SK-N-SH (cell line): ENCODE results near the gene FOCAD. TPM values are rescaled to one million over a fixed set of nuclear protein-coding genes. Genes with fewer than 3 reads are reported as not detected.

Experiments
- CTCF ChIA-PET: fragments of 300-600, 350-600 bp; formaldehyde crosslinking; extraction: SDS; loops from one replicate; lab custom pipeline; 2021; lab: Yijun Ruan, JAX
- POLR2A ChIA-PET: fragments of 350-600 bp; sonication (Branson Sonifier 250); formaldehyde crosslinking; extraction: SDS; loops from one replicate; lab custom pipeline; 2020; ENCODE audit warnings: antibody characterized with exemption, inconsistent platforms; lab: Yijun Ruan, JAX
- DNase-seq: peaks from one replicate; pipeline ENCODE4 v3.0.0; 2012
- H2AFZ ChIP-seq: fragments of 200-600 bp; sonication (generic); 2 replicates; pipeline ENCODE4 v1.8.1; 2016; ENCODE audit warnings: antibody characterized with exemption, mild to moderate bottlenecking, low read depth
- H3F3A ChIP-seq: fragments of 200-600 bp; sonication (generic); replicated peaks from 2 replicates; pipeline ENCODE3; 2016; ENCODE audit warnings: antibody characterized with exemption, mild to moderate bottlenecking; ENCODE audit not compliant: insufficient read depth
- H3K27ac ChIP-seq, 2 experiments: fragments of 200-500 bp in 1 of 2; fragments of 200-600 bp in 1 of 2; sonication (Bioruptor generic) in 1 of 2; sonication (generic), shearing (Covaris generic) in 1 of 2; 2 replicates each; pipeline versions ENCODE4 v1.5.1 to v1.6.1; 2014 to 2016; ENCODE audit warnings: low read depth in 2 of 2, inconsistent platforms in 1 of 2, low read length in 1 of 2, mild to moderate bottlenecking in 1 of 2, mixed read lengths in 1 of 2
- H3K27me3 ChIP-seq: fragments of 200-600 bp; sonication (generic), shearing (Covaris generic); 2 replicates; pipeline ENCODE4 v1.6.1; 2016; ENCODE audit warnings: mixed run types; ENCODE audit not compliant: insufficient read depth
- H3K36me3 ChIP-seq, 2 experiments: fragments of 200-500 bp in 1 of 2; fragments of 200-600 bp in 1 of 2; sonication (Bioruptor generic) in 1 of 2; sonication (generic) in 1 of 2; replicated peaks in 1 of 2; 2 replicates each; pipeline versions ENCODE3 to v1.5.1; 2014 to 2016; ENCODE audit warnings: low read length in 1 of 2, mild to moderate bottlenecking in 1 of 2; ENCODE audit not compliant: insufficient read depth in 2 of 2, control insufficient read depth in 1 of 2
- H3K4me1 ChIP-seq, 2 experiments: fragments of 200-500 bp in 1 of 2; fragments of 200-600 bp in 1 of 2; sonication (Bioruptor generic) in 1 of 2; sonication (generic), shearing (Covaris generic) in 1 of 2; 2 replicates each; pipeline versions ENCODE4 v1.5.1 to v1.6.1; 2014 to 2016; ENCODE audit warnings: low read depth in 1 of 2, low read length in 1 of 2, mixed run types in 1 of 2; ENCODE audit not compliant: insufficient read depth in 2 of 2, control insufficient read depth in 1 of 2
- H3K4me2 ChIP-seq: fragments of 200-600 bp; sonication (generic), shearing (Covaris generic); 2 replicates; pipeline ENCODE4 v1.6.1; 2017; ENCODE audit warnings: mixed run types
- H3K4me3 ChIP-seq, 2 experiments: fragments of 200-500 bp in 1 of 2; fragments of 200-600 bp in 1 of 2; sonication (Bioruptor generic) in 1 of 2; sonication (generic), shearing (Covaris generic) in 1 of 2; 2 replicates each; pipeline versions ENCODE4 v1.5.1 to v1.8.1; 2014 to 2016; ENCODE audit warnings: low read depth in 2 of 2, inconsistent platforms in 1 of 2, low read length in 1 of 2, mild to moderate bottlenecking in 1 of 2, mixed read lengths in 1 of 2, moderate library complexity in 1 of 2
- H3K79me2 ChIP-seq: fragments of 200-600 bp; sonication (generic); 2 replicates; pipeline ENCODE4 v1.8.1; 2017; ENCODE audit warnings: mild to moderate bottlenecking; ENCODE audit not compliant: insufficient read depth
- H3K9ac ChIP-seq: fragments of 200-600 bp; sonication (generic); 2 replicates; pipeline ENCODE4 v1.6.1; 2017; ENCODE audit warnings: mixed run types
- H3K9me2 ChIP-seq: fragments of 200-600 bp; sonication (generic); 2 replicates; pipeline ENCODE4 v1.6.1; 2017; ENCODE audit warnings: mixed run types
- H3K9me3 ChIP-seq: fragments of 200-600 bp; sonication (generic); 2 replicates; pipeline ENCODE4 v1.6.1; 2017; ENCODE audit warnings: mixed run types, mild to moderate bottlenecking, moderate library complexity
- H4K20me1 ChIP-seq: fragments of 200-600 bp; sonication (generic); 2 replicates; pipeline ENCODE4 v1.6.1; 2017; ENCODE audit warnings: mild to moderate bottlenecking, mixed run types; ENCODE audit not compliant: insufficient read depth
- CTCF ChIP-seq: fragments of 200-600 bp; sonication (generic); IDR thresholded peaks from 2 replicates; pipeline ENCODE4 v1.6.1; 2017; ENCODE audit warnings: antibody characterized with exemption, mild to moderate bottlenecking, moderate library complexity
- FOSL2 ChIP-seq: IDR thresholded peaks from 2 replicates; pipeline ENCODE4 v1.4.0; 2012; ENCODE audit warnings: low read depth, mild to moderate bottlenecking, moderate library complexity, borderline replicate concordance
- IRF3 ChIP-seq: fragments of 150-350 bp; IDR thresholded peaks from 2 replicates; pipeline ENCODE4 v1.6.1; 2016; ENCODE audit warnings: mild to moderate bottlenecking, low read depth, low read length
- JUND ChIP-seq: IDR thresholded peaks from 2 replicates; pipeline ENCODE4 v1.4.0; 2012
- MEF2A ChIP-seq: IDR thresholded peaks from 2 replicates; pipeline ENCODE4 v1.4.0; 2012; ENCODE audit warnings: low read depth, borderline replicate concordance
- MXI1 ChIP-seq: IDR thresholded peaks from 2 replicates; pipeline ENCODE4 v1.6.1; 2012; ENCODE audit warnings: mild to moderate bottlenecking, low read depth, low read length, improper control_type of control experiment
- PBX3 ChIP-seq: IDR thresholded peaks from 2 replicates; pipeline ENCODE4; 2012
- REST ChIP-seq: IDR thresholded peaks from 2 replicates; pipeline ENCODE4 v1.6.1; 2012; ENCODE audit warnings: mild to moderate bottlenecking, low read depth, low read length, moderate library complexity
- SIN3A ChIP-seq: IDR thresholded peaks from 2 replicates; pipeline ENCODE4 v1.6.1; 2012; ENCODE audit warnings: low read depth, mild to moderate bottlenecking, low read length, moderate library complexity, borderline replicate concordance
- SMC3 ChIP-seq: IDR thresholded peaks from 2 replicates; pipeline ENCODE4 v1.6.1; 2012; ENCODE audit warnings: low read depth, low read length, improper control_type of control experiment
- TAF1 ChIP-seq: IDR thresholded peaks from 2 replicates; pipeline ENCODE4 v1.6.1; 2012; ENCODE audit warnings: low read depth, mild to moderate bottlenecking, low read length, moderate library complexity, borderline replicate concordance
- TCF12 ChIP-seq: IDR thresholded peaks from 2 replicates; pipeline ENCODE4 v1.4.0; 2012
- TEAD4 ChIP-seq: IDR thresholded peaks from 2 replicates; pipeline ENCODE4 v1.4.0; 2012; ENCODE audit warnings: mild to moderate bottlenecking, borderline replicate concordance; ENCODE audit not compliant: insufficient read depth
- USF2 ChIP-seq: fragments of 150-350 bp; IDR thresholded peaks from 2 replicates; pipeline ENCODE4 v1.6.1; 2017; ENCODE audit warnings: antibody characterized with exemption, low read length, low read depth, borderline replicate concordance
- YY1 ChIP-seq: IDR thresholded peaks from 2 replicates; pipeline ENCODE4 v1.4.0; 2012; ENCODE audit warnings: low read depth, mild to moderate bottlenecking
- WGBS: methylation state at CpG from one replicate; pipeline ENCODE4 v1.1.6; 2017; ENCODE audit warnings: low lambda C conversion rate; 5-methylcytosine and 5-hydroxymethylcytosine counted together
- polyA plus RNA-seq, 3 experiments: library from polyadenylated mRNA; depleted of rRNA; stranded (reverse); fragments of >200 nt; gene quantifications; 2 replicates each; pipeline ENCODE4 v1.2.3, GENCODE V29; 2012

Gene FOCAD
- polyA plus RNA-seq, 1 of the 3 experiments (the other 2 are of a cell fraction): 15.8 TPM

GRCh38 chr9:20707708-20708107, 23.6 kb downstream of the FOCAD start:
- H3K36me3 ChIP-seq: no peaks in the 10 kb centered on the region
- ChIA-PET CTCF (interaction anchor here (0.7 to 1.8 kb wide), 5 partner anchors 12 to 636 kb away, joined by 3 to 6 read pairs (median 3); no protein-coding TSS in a partner anchor), POLR2A (interaction anchor here (0.5 kb wide), 1 partner anchor 674 kb away, joined by 3 read pairs; no protein-coding TSS in a partner anchor)
- DNase-seq: no peak
- no peaks in the 10 kb centered on the region; the same call in 1 of the 2 replicates for H3K79me2 ChIP-seq
- 90% methylated on average over 2 of the region's 2 CpGs for WGBS
- H3K9ac ChIP-seq: no peak overlapping the region
- H4K20me1 ChIP-seq: no peaks in the 10 kb centered on the region
- H3K27me3 ChIP-seq: no peaks in the 10 kb centered on the region
- no peaks in the 10 kb centered on the region for H3F3A ChIP-seq
- no peaks in the 10 kb centered on the region for H3K9me2 ChIP-seq
- no peak overlapping the region for H2AFZ ChIP-seq
- H3K4me1 ChIP-seq: no peaks in the 10 kb centered on the region
- H3K9me3 ChIP-seq: no peaks in the 10 kb centered on the region
- TF ChIP-seq USF2 (no peak), SIN3A (no peak), MXI1 (no peak), SMC3 (no peak), JUND (no peak), PBX3 (no peak), TAF1 (no peak), CTCF (no peak), IRF3 (no peak), YY1 (no peak), TCF12 (no peak), REST (no peak), MEF2A (no peak), TEAD4 (no peak), FOSL2 (no peak)
- H3K4me3 ChIP-seq: no peak overlapping the region
- no peak overlapping the region for H3K4me2 ChIP-seq
- H3K27ac ChIP-seq: no peak overlapping the region
